Prostate gland (tissue), 2 donors: ENCODE data around the gene BICC1.

Experiments
- CTCF ChIP-seq, 4 experiments: fragments of 200-600 bp in 2 of 4; fragments of 450-650 bp in 2 of 4; sonication (generic) in 2 of 4; IDR thresholded peaks; 1 replicate in 3 of 4; 2 replicates in 1 of 4; pipeline ENCODE4 v1.5.1; 2016 to 2019; ENCODE audit warnings: antibody characterized with exemption in 4 of 4, mild to moderate bottlenecking in 2 of 4, moderate library complexity in 2 of 4
- POLR2A ChIP-seq: fragments of 450-650 bp; IDR thresholded peaks from one replicate; pipeline ENCODE4 v1.6.1; 2016; ENCODE audit warnings: antibody characterized with exemption, mild to moderate bottlenecking
- POLR2AphosphoS5 ChIP-seq: sonication (generic); formaldehyde crosslinking; IDR thresholded peaks from one replicate; pipeline ENCODE4 v1.6.1; 2017; ENCODE audit warnings: antibody characterized with exemption

DNA sequence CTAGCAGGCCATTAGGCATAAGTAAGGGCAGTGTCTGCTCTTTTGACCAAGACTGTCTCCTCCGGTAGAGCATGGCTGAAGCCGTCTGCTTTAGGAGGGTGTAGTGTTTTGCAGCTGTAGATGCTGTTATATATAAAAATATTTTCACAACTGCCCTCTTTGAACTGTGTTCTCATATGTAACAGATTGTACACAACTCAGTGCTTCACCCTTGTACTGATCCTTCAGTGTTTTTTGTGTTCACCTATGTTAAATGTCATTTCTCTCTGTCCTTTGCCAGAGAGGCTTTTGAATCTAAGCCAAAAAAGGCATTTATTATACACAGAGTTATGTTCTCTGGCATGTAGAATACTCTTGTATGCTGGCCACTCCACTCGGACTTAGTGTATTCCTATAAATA is 135.5 kb downstream of the BICC1 start:
- TF ChIP-seq CTCF (IDR thresholded peaks at IDR 0.05): no peak
- no peak for TF ChIP-seq POLR2A
- TF ChIP-seq POLR2AphosphoS5: no peak
